Activated CD4-positive, CD25-positive, alpha-beta regulatory T cell treated with anti-CD3 and anti-CD28 coated beads, Interleukin-2, amount 50 U/mL, for 72 hours (primary cell): ENCODE data around the gene OVCH2.
"Not testable (repeated sequence)": the region's sequence is repeated elsewhere in the genome, so short reads cannot be mapped to it uniquely, and the experiment has no call there.

ENCODE experiments used
- DNase-seq: peaks from one replicate; pipeline ENCODE4 v3.0.0; 2021

Gene OVCH2, protein sequence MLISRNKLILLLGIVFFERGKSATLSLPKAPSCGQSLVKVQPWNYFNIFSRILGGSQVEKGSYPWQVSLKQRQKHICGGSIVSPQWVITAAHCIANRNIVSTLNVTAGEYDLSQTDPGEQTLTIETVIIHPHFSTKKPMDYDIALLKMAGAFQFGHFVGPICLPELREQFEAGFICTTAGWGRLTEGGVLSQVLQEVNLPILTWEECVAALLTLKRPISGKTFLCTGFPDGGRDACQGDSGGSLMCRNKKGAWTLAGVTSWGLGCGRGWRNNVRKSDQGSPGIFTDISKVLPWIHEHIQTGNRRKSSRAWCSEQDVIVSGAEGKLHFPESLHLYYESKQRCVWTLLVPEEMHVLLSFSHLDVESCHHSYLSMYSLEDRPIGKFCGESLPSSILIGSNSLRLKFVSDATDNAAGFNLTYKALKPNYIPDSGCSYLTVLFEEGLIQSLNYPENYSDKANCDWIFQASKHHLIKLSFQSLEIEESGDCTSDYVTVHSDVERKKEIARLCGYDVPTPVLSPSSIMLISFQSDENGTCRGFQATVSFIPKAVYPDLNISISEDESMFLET

DNA sequence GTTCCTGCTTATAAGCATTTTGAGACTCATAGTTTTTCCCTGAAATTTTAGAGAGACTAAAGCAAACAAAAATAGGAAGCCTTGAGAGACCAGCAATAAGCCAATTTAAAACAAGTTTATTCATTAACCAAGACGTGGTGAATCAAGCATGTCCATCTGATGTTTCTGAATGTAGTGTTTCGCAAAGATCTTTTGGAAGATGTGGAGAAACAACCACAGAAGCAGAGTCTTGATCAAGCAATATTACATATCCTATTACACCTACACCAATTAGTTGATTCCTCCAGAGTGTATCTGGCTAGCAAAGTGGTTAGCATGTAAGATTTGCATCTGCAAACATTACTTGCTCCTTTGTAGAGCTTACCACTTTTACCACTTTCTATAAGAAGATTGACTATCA lies at the start of gene OVCH2:
Gene OVCH2, minus strand, starts transcription at position 101 of the 400 bp plus-strand sequence. Its CDS starts 83 bp downstream, at position 18.
- no peak for DNase-seq

DNA sequence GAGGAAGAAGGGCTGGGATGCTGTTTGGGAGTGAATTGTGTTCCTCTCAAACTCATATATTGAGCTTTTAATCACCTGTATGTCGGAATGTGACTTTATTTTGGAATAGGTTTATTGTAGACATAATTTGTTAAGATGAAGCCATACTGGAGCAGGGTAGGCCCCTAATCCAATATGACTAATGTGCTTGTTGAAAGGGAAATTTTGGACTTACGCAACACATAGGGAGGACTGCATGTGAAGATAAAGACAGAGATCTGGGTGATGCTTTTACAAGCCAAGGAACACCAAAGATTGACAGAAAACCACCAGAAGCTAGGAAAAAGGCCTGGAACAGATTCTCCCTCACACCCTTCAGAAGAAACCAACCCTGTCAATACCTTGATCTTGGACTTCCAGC lies 43.2 kb upstream of the OVCH2 start:
- DNase-seq = no peak

DNA sequence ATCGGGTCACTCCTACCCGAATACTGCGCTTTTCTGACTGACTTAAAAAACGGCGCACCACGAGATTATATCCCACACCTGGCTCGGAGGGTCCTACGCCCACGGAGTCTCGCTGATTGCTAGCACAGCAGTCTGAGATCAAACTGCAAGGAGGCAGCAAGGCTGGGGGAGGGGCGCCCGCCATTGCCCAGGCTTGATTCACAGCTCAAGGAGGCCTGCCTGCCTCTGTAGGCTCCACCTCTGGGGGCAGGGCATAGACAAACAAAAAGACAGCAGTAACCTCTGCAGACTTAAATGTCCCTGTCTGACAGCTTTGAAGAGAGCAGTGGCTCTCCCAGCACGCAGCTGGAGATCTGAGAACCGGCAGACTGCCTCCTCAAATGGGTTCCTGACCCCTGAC lies 28.5 kb upstream of the OVCH2 start:
- DNase-seq = not testable (repeated sequence)

DNA sequence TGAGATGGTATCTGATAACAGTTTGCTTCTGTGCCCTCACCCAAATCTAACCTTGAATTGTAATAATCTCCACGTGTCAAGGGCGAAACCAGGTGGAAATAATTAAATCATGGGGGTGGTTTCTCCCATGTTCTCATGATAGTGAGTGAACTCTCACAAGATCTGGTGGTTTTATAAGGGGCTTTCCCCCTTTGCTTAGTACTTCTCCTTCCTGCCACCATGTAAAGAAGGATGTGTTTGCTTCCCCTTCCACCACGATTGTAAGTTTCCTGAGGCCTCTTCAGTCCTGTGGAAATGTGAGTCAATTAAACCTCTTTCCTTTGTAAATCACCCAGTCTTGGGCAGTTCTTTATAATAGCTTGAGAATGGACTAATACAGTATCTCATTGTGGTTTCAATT lies 8.5 kb upstream of the OVCH2 start:
- DNase-seq = no peak

DNA sequence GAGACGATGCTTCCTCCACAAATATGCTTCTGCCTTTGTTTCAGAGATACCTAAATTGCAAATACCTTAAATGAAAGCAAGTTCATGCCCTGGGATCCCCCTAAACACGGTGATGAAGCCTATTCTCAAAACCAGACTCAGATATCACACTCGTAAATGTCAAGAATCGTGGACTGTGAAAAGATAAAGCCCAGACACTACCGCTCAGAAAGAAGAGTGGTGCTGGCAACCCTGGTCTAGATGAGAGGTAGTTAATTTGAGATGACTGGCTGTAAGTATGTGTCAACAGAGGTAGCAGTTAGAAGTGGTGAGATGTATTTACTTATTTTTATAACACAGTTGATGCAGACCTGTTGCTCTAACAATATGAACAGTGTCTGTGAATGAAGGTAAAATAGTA lies 2.5 kb downstream of the OVCH2 start:
- no peak for DNase-seq

DNA sequence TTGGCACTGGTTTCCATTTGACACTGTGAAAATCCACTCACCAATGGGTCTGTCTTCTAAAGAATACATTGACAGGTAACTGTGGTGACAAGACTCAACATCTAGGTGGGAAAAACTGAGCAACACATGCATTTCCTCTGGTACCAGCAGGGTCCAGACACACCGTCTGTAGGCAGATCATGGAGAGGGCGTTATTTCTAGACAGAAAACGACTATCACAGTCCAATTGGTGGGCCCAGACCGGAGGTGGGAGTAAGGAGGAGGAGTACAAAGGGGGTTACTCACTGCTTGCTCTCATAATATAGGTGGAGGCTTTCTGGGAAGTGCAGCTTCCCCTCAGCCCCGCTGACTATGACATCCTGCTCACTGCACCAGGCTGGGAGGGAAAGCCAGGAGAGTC lies 9.9 kb downstream of the OVCH2 start:
- no peak for DNase-seq

DNA sequence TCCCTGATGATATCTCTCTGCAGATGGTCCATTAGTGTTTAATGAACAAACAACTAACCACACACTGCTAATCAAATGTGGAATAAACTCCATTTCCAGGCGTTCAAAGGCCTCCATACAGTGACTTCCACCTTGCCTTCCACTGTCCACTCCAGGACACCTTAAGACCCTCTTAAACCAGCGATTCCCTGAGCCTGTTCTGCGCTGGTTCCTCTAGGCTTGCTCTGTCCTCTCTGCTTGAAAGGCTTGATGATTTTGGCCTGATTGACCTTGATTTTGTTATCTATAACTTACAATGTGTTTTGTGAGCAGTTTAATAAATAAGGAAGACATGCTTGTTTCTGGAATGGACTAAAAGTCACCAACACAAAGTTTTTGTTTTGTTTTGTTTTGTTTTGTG lies 12.0 kb downstream of the OVCH2 start:
- DNase-seq = no peak

DNA sequence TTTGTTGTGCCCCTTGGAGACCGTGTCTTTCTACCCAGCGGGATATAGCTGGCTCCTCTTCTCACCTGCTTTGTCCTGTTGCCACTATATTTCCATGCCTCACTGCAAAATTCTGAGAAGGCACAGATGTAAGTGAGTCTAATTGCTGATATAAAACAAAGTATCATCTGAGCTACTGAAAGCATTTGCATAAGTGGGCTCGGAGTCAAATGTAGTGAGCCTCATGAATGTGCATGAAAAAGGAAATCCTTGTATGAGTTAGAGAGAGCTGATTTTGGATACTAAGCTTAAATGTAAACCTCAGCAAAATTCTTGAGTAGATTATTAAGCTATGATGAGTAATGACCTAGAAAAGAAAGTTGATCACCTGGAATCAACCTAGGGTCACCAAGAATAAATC lies 13.9 kb downstream of the OVCH2 start:
- no peak for DNase-seq

DNA sequence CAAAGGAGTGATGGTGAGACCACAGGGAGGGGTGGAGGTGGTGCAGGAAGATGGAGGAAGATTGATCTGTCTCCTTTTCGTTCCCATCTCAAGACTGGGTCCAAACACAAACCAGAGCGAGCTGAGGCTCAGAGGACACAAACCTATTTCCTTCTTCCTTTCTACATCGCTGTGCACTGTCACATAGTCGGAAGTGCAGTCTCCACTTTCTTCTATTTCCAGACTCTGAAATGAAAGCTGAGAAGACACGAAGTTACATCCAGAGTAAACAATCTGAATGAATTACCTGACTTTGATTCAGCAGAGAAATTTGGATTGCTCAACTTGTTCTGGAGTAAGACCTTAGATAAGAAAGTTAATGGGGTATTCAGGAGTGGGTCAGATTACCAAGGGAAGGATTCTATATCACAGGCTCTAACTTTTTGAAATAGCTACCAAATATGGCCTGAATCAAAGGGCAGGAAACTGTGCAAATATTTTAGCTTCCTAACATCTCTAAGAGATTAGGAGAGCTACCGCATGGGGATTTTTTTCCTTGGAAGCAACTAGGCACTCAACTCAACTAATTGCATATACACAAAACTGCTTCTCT lies 14.4 kb downstream of the OVCH2 start:
- no peak for DNase-seq

DNA sequence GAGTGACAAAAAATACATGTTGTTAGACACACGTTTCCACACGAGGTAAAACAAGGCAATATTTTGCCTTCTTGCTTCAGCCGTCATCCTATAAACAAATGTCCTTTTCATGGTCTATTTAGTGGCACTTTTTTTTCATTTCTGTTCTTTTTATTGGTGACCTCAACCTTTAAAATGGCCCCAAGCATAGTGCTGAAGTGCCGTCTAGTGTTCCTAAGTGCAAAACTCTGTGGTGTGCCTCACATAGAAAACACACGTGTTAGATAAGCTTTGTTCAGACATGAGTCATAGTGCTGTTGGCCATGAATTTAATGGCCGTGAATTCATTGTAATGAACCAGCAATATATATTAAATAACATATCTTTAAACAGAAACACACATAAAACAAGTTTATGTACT lies 15.6 kb downstream of the OVCH2 start:
- DNase-seq = no peak

DNA sequence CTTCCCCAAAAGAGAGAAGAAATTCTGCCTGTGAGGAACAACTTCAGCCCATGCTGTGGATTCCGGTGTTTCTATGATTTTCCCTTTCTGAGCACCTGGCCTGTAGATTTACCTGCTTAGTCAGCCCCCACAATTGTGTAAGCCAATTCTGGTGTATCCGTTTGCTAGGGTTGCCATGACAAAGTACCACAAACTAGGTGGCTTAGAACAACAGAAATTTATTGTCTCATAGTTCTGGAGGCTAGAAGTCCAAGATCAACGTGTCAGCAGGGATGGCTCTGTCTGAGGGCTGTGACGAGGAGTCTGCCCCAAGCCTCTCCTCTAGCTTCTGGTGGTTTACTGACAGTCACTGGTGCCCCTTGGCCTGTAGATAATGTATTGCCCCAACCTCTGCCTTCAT lies 17.0 kb downstream of the OVCH2 start:
- DNase-seq = no peak

DNA sequence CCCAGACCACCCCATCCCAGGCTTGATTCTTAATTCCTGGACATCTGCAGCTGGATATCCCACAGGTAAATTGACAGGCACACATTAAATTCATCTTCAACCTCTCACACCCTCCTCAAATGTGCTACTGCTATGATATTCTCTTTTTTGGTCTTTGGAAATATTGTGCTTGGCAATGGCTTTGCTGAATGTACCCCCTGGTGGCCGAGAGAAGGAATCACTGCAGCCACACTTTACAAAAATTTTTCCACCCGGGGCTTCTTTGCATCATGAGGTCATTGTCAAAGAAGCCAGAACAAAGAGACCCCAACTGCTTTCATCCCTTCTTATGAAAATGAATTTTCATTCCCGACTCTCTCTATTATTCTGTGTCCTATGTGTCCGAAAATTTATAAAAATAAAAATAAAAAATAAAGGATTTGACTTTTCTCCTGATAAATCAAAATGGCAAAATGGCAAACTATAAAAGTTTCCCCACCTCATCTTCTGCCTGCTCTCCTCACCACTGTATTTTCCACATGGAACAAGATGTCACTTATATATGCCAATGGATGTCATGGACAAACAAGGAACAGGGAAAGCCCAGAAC lies 17.9 kb downstream of the OVCH2 start:
- no peak for DNase-seq

DNA sequence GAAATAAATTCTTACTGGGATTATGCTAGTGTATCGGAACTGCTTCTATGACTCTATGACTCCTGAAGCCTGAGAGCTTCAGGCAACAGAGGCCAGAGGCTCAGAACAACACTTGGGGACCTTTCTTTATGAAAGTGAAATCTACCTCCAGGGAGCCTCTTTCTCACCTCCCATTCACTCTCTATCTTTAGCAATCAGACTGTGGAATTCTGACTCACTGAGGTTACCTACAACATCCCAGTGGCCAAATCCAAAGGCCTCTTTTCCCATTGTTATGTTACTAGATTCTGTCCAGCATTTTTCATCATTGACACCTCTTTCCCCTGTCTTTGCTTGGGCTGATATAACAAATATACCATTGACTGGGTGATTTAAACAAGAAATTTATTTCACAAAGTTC lies 18.9 kb downstream of the OVCH2 start:
- DNase-seq = no peak

DNA sequence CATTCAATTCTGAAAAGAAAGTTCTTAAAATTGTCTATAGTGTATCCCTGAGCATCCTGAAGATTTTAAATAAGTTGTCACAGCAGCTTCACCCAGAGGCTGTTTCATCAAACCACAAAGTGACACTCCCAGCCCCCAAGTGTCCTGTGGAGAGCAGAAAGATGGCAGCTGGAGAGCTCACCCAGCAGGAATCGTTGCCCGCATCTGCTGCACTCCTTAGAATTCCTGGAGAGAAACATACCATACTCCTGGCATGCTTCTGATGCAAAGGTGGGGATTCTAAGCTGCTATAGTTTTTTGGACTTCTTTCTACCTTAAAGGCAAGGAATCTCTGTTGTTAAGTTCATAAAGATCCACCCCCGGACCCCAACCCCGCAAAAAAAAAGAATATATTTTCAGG lies 19.5 kb downstream of the OVCH2 start:
- DNase-seq = no peak

DNA sequence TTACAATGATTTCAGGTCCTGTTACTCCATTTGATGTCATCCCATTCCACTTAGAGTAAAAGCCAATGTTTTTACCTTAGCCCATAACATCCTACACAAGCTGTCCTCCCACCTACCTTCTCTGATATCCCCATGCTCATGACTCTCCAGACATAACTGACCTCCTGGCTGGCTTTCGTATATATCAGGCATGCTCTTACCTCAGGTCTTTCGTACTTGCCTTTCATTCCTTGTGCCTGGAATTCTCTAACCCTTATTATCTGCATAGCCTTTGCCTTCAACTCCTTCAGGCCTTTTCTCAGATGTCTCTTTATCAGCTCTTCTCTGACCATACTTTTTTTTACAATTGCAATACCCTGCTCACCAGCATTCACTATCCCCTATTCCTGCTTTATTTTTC lies 22.7 kb downstream of the OVCH2 start:
- no peak for DNase-seq

DNA sequence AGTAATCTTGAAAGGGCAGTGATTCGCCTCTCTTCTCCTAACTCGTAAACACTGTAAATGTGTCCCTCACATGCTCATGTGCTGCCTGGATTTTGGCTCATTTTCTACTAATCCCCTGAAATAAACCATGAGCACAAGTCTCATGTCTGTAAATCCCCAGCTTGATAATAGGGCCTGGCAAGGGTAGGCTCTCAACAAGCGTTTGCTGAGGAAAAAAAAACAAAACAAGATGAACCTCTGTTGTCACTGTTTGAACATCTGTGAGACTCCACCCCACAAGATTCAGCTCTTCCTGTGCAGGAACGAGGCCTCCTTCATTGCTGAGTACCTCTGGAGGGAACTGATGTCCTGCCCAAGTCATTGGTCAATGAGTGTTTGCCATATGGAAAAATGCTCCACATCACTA lies 28.5 kb downstream of the OVCH2 start:
- DNase-seq = no peak

DNA sequence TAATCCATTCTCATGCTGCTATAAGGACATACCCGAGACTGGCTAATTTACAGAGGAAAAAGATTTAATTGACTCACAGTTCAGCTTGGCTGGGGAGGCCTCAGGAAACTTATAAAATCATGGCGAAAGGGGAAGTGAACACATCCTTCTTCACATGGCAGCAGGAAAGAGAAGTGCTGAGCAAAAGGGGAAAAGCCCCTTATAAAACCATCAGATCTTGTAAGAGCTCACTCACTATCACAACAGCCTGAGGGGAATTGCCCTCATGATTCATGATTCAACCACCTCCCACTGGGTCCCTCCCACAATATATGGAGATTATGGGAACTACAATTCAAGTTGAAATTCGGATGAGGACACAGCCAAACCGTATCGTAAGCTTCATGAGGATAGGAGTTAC lies 29.2 kb downstream of the OVCH2 start:
- DNase-seq = no peak

DNA sequence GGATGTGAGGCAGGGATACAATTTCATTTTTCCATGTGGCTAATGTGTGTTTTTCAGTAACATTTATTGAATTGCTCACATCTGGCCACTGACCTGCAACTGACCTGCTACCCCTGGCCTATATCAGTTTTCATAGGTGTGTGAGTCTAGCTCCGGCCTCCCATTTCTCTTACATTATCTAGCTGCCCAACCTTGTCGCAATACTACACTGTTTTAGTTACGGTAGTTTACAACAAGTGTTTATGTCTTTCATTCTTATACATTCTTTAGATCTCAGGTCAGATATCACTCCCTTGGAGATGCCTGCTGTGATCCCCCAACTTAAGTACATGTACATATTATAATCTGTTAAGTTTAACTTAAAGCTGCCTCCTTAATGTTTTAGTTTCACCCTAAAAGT lies 30.6 kb downstream of the OVCH2 start:
- DNase-seq = no peak

DNA sequence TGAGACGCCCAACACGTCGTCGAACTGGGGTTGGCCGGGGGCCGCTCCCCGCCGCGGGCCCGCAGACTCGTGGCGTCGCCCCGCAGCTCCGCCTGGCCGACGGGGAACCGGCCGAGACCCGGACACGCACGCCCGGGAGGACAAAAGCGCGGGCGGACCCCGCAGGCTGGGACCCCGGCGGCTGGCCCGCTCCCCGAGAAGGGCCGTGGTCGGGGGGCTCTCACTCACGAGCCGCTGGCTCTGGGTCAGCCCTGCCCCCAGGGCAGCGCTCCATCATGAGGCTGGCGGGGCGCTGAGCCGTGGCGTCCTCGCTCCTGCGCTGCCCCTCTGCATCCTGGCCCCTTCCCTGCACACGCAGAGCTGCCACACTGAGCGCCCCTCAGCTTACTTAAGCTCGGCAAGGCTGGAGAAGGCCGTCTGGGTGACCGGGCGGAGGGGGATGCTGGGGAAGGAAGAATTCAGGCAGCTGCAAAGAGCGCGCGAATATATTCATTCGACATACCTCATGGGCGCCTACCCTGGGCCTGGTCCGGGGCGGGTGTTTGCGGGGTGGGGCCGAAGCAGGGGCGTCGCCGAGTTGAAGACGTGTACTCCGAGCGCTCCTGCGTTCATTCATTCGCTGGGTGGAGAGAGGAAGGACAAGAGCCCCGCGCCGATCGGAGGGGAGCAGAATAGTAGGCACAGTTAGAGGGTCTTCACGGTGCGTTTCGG lies 32.4 kb downstream of the OVCH2 start:
- no peak for DNase-seq

DNA sequence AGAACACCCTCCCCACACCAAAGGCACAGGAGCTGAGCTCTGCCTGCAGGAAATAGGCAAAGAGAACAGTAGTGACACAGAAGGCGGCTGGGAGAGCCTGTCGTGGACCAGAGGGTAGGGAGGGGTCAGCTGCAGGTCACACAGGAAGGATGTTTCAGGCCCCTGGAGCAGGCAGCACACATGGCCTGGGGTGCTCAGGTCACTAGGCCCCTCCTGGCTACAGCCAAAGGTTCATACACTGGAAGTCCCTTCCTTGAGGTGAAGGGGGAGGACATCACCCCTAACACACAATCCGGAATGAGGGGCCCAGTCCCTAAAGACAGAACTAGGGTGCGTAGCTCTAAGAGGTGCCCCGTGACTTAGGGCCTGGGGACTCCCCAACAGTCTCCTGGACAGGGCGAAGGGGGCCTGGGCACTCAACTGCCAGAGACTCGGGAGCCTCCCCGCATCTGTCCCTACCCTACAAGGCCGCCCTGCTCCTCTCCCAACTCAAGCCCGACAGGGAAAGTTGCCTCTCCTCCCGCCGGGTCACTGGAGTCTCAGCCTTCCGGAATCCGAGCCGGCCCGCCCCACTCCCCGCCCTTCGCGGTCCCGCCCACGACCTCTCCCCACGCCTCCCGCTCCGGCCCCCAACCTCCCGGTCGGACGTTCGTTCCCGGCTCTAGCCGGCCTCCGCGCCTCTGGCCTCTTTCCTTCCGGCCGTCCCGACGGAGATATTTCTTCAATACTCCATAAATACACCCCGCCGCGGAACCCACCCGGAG lies 33.1 kb downstream of the OVCH2 start, which contains the start of gene CYB5R2:
Gene CYB5R2, minus strand, starts transcription at position 541 of the 764 bp plus-strand sequence. CDS start 675 bp downstream, outside the sequence.
- no peak for DNase-seq

DNA sequence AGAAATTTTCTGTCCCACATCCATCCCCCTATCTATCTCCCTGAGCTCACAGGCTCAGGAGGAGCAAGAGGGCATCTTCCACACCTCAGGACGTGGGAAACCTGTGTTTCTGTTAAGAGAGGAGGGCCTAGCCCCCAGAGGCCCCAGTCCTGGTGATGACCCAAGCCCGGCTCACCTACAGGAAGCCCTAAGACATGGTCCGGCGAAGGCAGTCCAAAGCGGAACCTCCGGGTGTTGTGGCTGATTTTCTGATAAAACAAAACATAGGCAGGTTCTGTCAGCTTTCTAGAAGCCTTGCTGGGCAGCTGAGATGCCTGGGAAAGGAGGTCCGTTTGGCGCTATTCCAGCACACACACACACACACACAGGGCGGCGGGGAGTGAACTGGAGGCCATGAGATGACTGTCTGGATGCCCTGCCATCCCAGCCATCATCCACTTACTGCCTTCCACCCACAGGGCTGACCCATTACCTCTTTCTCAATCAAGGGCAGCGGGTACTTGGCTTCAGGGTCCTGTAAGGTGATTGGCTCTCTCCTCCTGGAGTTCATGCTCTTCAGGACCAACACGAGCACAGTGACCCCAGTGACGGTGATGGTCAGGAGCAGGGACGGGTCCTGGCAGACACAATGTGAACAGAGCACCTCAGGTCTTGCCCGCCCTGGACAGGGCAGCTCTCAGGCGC lies 33.9 kb downstream of the OVCH2 start:
- no peak for DNase-seq
